RWPE2 (cell line): ENCODE data around the gene BTK.

Source experiments
- ATAC-seq: fragments of 200-7000 bp; cut with Tn5 transposase; 3 replicates; pipeline ENCODE4 v1.9.1; 2021; ENCODE audit warnings: low read depth
- DNase-seq: peaks from one replicate; pipeline ENCODE4 v3.0.0-alpha.2; 2020; ENCODE audit warnings: low spot score
- H3K27ac ChIP-seq: fragments of 450-650 bp; 2 replicates; pipeline ENCODE4 v1.5.1; 2017; ENCODE audit warnings: mild to moderate bottlenecking; ENCODE audit not compliant: poor library complexity, severe bottlenecking
- H3K27me3 ChIP-seq: fragments of 250-450 bp; sonication (Bioruptor Pico); 2 replicates; pipeline ENCODE4 v1.5.1; 2021; ENCODE audit warnings: mild to moderate bottlenecking, moderate library complexity; ENCODE audit not compliant: insufficient read depth, poor library complexity, severe bottlenecking
- H3K36me3 ChIP-seq: fragments of 250-450 bp; sonication (Bioruptor Pico); 2 replicates; pipeline ENCODE4 v1.5.1; 2020; ENCODE audit warnings: low read depth, mild to moderate bottlenecking, moderate library complexity
- H3K4me1 ChIP-seq: fragments of 250-450 bp; sonication (Bioruptor Pico); 2 replicates; pipeline ENCODE4 v1.5.1; 2021; ENCODE audit warnings: mild to moderate bottlenecking, moderate library complexity; ENCODE audit not compliant: insufficient read depth, poor library complexity, severe bottlenecking
- H3K4me3 ChIP-seq: fragments of 250-450 bp; sonication (Bioruptor Pico); 2 replicates; pipeline ENCODE4 v1.5.1; 2021; ENCODE audit warnings: mild to moderate bottlenecking, moderate library complexity; ENCODE audit not compliant: severe bottlenecking
- H3K9me3 ChIP-seq: fragments of 250-450 bp; sonication (Bioruptor Pico); 2 replicates; pipeline ENCODE4 v1.5.1; 2021; ENCODE audit warnings: mild to moderate bottlenecking, moderate library complexity; ENCODE audit not compliant: severe bottlenecking
- CTCF ChIP-seq: fragments of 450-650 bp; IDR thresholded peaks from one replicate; pipeline ENCODE4 v1.5.1; 2017; ENCODE audit warnings: mild to moderate bottlenecking, moderate library complexity; ENCODE audit not compliant: poor library complexity, severe bottlenecking

The BTK gene

GRCh38 chrX:101411984-101412383 is 26.0 kb upstream of the BTK start:
- DNase-seq = no peak
- Histone ChIP-seq H3K4me3 (no peak overlapping the region), H3K27ac (no peak overlapping the region), H3K4me1 (no peaks in the 10 kb centered on the region), H3K36me3 (peaks cover 22% of the 10 kb centered on the region), H3K27me3 (no peaks in the 10 kb centered on the region), H3K9me3 (no peaks in the 10 kb centered on the region)
- no peak for ATAC-seq
- TF ChIP-seq CTCF = no peak

DNA sequence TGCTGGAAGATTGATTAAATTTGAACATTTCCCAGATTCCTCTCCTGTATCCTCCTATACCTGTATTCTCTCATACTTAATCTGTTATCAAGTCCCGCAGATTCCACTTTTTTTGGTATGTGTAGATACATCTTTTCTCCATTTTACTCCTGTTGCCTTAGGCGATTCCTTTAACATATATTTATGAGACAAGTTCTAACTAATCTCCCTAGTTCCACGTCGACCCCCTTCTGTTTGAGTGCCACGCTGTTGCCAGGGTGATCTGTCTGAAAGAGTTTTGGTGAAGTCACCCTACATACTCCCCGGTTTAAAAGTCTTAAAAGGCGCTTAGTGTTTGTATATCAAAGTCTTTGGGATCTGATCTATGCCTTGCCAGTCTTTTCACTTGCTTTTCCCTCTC is 24.5 kb upstream of the BTK start:
- Histone ChIP-seq H3K27ac (no peak overlapping the region), H3K4me1 (no peaks in the 10 kb centered on the region), H3K4me3 (peak overlapping the region; percentile 7), H3K9me3 (no peaks in the 10 kb centered on the region), H3K27me3 (no peaks in the 10 kb centered on the region), H3K36me3 (peaks cover 22% of the 10 kb centered on the region)
- DNase-seq (no peak), ATAC-seq (no peak)
- no peak for TF ChIP-seq CTCF

DNA sequence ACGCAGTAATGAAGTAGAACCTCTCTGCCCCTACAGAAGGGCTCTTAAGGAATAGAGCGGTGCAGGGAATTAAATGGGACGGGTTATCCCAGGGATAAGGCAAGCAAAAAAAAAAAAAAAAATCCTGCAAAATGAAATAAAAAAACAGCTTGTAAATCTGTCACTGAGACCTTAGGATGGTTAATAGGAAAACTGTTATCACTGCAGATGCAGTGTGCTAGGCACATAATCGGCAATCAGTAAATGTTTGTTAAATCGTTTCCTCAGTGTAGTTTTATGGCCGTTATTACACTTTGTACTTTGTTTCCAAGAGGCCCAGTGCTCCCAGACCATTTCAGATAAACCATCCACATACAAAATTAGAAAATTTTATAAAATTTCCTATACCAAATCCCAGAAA is 23.1 kb upstream of the BTK start:
- Histone ChIP-seq H3K4me3 (peak overlapping the region; percentile 51), H3K27me3 (no peaks in the 10 kb centered on the region), H3K9me3 (no peaks in the 10 kb centered on the region), H3K27ac (peak overlapping the region; percentile 65), H3K36me3 (peaks cover 17% of the 10 kb centered on the region), H3K4me1 (no peaks in the 10 kb centered on the region)
- ATAC-seq (no peak), DNase-seq (no peak)
- TF ChIP-seq CTCF = no peak

- Histone ChIP-seq H3K36me3 (peaks cover 12% of the 10 kb centered on the region), H3K9me3 (no peaks in the 10 kb centered on the region), H3K4me1 (no peaks in the 10 kb centered on the region), H3K27ac (peak overlapping the region; percentile 65), H3K4me3 (peak overlapping the region; percentile 51), H3K27me3 (no peaks in the 10 kb centered on the region)
- peak; percentile 6; the same call in 2 of the 3 replicates for ATAC-seq
- TF ChIP-seq CTCF = no peak
- DNase-seq = no peak
Measured at GRCh38 chrX:101408532-101408841, 22.5 kb upstream of the BTK start.

DNA sequence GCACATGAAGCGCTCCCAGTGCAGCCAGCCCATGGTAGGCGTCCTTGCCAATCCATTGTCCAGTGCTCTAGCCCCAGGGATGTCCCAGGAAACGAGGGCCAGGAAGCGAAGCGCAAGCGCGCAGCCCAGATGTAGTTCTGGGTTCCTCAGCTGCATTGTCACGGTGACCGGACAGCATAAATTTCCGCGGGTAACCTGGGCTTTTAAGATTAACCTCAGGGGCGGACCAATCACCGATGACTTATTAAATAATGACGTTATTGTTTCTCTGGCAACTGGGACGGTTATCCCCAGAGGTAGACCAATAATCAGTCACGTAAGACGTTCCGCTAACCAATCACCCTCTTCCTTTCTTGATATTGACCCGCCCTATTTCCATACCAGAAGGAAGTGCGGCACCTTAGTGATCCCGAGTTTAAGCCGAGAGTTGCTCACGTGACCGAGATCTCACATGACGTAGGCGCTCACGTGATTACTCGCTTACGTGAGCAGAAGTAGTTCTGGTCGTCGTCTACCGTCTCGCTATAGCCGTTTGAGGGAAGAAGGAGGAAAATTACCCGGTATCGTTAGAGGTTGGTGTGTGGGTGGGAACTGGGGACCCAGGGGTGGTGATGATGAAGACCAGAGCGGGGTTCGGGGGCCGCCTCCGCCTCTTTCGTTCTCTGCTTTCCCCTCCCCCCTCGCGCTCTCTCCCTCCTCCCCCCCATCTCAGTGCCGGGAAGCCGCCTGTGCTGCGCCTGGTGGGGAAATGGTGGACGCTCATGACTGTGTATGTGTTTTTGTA is 21.9 kb upstream of the BTK start, which contains the start of the genes GLA and HNRNPH2:
GLA (minus strand) TSS at position 178 of the 784 bp plus-strand sequence; CDS start at position 156, 22 bp downstream.
HNRNPH2 (plus strand) TSS at position 475 of the 784 bp plus-strand sequence. CDS start 3,767 bp downstream, outside the sequence.
- Histone ChIP-seq H3K36me3 (peaks cover 8% of the 10 kb centered on the region), H3K27me3 (no peaks in the 10 kb centered on the region), H3K27ac (peak within 1 kb of the TSS; percentile 65), H3K4me3 (peak within 1 kb of the TSS; percentile 51), H3K9me3 (no peaks in the 10 kb centered on the region), H3K4me1 (no peaks in the 10 kb centered on the region)
- peak; percentile 88 for ATAC-seq
- TF ChIP-seq CTCF = no peak
- DNase-seq = peak; percentile 84
